ENCODE results near the gene ZNF816. TPM values are rescaled to one million over a fixed set of nuclear protein-coding genes. Genes with fewer than 3 reads are reported as not detected.
"Not testable (repeated sequence)": the region's sequence is repeated elsewhere in the genome, so short reads cannot be mapped to it uniquely, and the experiment has no call there.

The ZNF816 gene
- total RNA-seq, 1 donor from 2014 or later, result 8.9 TPM

DNA sequence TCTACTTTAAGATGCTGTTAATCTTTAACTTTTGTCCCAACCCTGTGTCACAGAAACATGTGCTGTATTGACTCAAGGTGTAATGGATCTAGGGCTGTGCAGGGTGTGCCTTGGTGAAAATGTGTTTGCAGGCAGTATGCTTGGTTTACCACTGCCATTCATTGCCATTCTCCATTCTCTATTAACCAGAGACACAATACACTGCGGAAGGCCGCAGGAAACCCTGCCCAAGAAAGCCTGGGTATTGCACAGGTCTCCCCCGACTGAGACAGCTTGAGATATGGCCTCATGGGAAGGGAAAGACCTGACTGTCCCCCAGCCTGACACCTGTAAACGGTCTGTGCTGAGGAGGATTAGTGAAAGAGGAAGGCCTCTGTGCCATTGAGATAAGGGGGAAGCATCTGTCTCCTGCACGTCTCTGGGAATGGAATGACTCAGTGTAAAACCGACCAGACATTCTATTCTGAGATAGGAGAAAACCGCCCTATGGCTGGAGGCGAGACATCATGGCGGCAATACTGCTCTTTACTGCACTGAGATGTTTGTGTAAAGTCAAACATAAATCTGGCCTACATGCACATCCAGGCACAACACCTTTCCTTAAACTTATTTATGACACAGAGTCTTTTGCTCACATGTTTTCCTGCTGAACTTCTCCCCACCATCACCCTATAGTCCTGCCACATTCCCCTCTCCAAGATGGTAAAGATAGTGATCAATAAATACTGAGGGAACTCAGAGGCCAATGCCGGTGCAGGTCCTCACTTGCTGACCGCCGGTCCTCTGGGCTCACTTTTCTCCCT is 26.3 kb downstream of the ZNF816 start:
- H3K27ac Mint-ChIP-seq, result no peak overlapping the region
- no peaks in the 10 kb centered on the region for H3K27me3 Mint-ChIP-seq
- H3K9me3 Mint-ChIP-seq, result peaks cover 15% of the 10 kb centered on the region
- intact Hi-C loops (cut with micrococcal nuclease), result no loop called here
- H3K4me1 Mint-ChIP-seq, result peaks cover 18% of the 10 kb centered on the region
- no peak overlapping the region for H3K4me3 Mint-ChIP-seq
- no peak for DNase-seq
- peaks cover 64% of the 10 kb centered on the region for H3K36me3 Mint-ChIP-seq (ENCODE audit: low read depth)

- no peak overlapping the region for H3K27ac Mint-ChIP-seq
- no peaks in the 10 kb centered on the region for H3K27me3 Mint-ChIP-seq
- intact Hi-C loops (cut with micrococcal nuclease), result no loop called here
- peaks cover 65% of the 10 kb centered on the region for H3K36me3 Mint-ChIP-seq (ENCODE audit: low read depth)
- H3K4me3 Mint-ChIP-seq, result no peak overlapping the region
- no peak for DNase-seq
- H3K4me1 Mint-ChIP-seq, result peaks cover 13% of the 10 kb centered on the region
- peaks cover 15% of the 10 kb centered on the region for H3K9me3 Mint-ChIP-seq
Measured at GRCh38 chr19:52935434-52935833, 27.2 kb downstream of the ZNF816 start.

DNA sequence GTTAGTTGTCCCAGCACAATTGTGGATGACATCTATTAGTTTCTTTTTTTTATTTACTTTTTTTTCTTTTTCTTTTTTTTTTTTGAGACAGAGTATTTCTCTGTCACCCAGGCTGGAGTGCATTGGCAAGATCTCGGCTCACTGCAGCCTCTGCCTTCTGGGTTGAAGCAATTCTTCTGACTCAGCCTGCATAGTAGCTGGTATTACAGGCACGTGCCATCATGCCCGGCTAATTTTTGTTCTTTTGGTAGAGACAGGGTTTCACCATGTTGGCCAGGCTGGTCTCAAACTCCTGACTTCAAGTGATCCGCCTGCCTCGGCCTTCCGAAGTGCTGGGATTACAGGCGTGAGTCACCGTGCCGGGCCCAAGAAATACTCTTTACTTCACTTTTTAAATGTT is 38.0 kb downstream of the ZNF816 start:
- H3K9me3 Mint-ChIP-seq, DNase-seq, H3K27ac Mint-ChIP-seq, H3K4me3 Mint-ChIP-seq, H3K27me3 Mint-ChIP-seq: not testable (repeated sequence)
- intact Hi-C loops (cut with micrococcal nuclease), result loop anchor here (10.0 kb wide), 1 partner anchor 140 kb away; the partner anchor contains the start of gene ZNF600
- Mint-ChIP-seq H3K4me1 (peaks cover 19% of the 10 kb centered on the region), H3K36me3 (ENCODE audit: low read depth) (peaks cover 38% of the 10 kb centered on the region)

DNA sequence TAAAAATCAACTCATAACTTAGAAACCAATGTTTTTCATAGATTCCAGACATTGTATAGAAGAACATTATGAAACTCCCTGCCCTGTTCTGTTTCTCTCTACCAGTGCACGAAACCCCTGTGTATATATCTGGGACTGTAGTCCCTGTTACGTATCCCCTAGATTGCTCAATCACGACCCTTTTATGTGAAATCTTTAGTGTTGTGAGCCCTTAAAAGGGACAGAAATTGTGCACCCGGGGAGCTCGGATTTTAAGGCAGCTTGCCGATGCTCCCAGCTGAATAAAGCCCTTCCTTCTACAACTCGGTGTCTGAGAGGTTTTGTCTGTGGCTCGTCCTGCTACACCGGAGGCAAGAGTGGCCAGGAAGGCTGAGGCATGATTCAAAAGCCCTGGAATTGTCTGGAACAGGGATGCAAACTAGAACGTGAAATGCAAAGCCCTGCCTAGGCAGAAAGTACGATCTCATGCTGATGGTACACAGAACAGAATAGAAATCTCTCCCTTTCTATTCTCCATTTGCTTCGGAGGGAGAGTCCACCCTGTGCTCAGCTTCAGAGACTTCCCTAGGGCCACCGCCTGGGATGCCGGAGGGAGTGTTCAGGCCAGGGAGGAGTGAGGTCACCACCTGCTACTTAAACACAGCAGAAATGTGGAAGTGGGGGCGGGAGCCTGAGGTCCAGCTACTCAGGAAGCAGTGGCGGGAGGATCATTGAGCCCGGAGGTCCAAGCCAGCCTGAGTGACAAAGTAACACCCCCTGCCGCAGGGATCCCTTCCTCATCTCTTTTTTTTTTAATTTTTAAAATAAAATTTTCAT is 38.7 kb downstream of the ZNF816 start:
- Mint-ChIP-seq H3K27me3 (no peaks in the 10 kb centered on the region), H3K36me3 (ENCODE audit: low read depth) (peaks cover 31% of the 10 kb centered on the region), H3K9me3 (peaks cover 4% of the 10 kb centered on the region), H3K27ac (peak overlapping the region; percentile 96), H3K4me1 (peaks cover 19% of the 10 kb centered on the region), H3K4me3 (peak overlapping the region; percentile 89)
- DNase-seq, result no peak
- intact Hi-C loops (cut with micrococcal nuclease), result loop anchor here (2.0 to 10.0 kb wide), 6 partner anchors 19 to 285 kb away; partner anchors contain the start of genes ZNF320, ZNF468, ZNF600 and ZNF611

DNA sequence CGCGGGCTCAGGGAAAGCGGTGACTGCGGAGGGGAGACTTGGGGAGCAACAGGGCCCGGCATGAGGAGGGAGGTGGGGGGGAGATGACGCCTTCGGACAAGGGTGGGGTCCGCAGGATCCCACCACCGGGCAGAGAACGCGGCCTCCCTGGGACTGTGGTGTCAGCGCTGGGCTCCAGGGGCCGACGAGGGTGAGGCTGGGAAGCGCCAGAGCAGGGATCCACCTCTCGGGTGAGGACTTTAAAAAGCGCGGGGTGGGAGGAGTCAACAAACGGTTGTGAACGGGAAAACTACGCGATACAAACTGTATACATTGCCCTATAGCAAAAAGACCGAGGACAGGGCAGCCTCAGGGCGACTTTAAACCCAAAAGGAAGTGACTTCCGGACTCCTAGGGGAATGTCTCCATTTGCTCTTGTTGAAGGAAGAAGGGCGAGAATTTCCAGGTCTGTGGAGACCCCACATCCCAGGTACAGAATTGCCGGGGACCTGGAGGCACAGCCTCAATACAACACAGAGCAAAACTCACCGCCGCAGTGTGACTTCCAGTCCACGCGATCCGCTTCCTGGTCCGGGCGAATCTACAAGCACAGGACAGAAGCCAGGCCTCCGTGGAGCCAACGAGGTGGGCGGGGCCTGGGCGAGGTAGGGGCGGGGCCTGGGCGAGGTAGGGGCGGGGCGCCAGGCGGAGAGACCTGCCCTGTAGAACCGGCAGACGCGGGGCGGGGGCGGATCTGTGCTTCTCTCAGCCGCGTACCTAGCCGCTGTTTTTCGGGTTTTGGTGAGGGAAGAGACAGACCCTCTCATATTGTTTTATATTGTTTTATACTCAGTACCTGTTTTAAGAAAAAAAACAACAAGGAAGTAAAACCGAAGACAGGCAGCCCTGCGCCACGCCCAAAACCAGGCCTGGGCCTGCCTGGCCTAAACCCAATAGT is 39.6 kb downstream of the ZNF816 start, which contains the start of gene ZNF888:
Gene ZNF888 (minus strand): TSS at position 588 of the 937 bp plus-strand sequence. CDS start 5,555 bp downstream, outside the sequence.
- Mint-ChIP-seq H3K27me3 (no peaks in the 10 kb centered on the region), H3K27ac (peak within 1 kb of the TSS; percentile 96), H3K4me1 (peaks cover 19% of the 10 kb centered on the region), H3K9me3 (no peaks in the 10 kb centered on the region), H3K4me3 (peak within 1 kb of the TSS; percentile 89), H3K36me3 (ENCODE audit: low read depth) (peaks cover 24% of the 10 kb centered on the region)
- DNase-seq, result peak; percentile 95
- intact Hi-C loops (cut with micrococcal nuclease), result loop anchor here (2.0 to 10.0 kb wide), 6 partner anchors 20 to 284 kb away; partner anchors contain the start of genes ZNF320, ZNF468, ZNF600 and ZNF611

GRCh38 chr19:52917531-52917930 is 45.1 kb downstream of the ZNF816 start:
- Mint-ChIP-seq H3K36me3 (ENCODE audit: low read depth) (peaks cover 60% of the 10 kb centered on the region), H3K4me3 (no peak overlapping the region), H3K27me3 (no peaks in the 10 kb centered on the region), H3K27ac (no peak overlapping the region), H3K4me1 (peaks cover 11% of the 10 kb centered on the region), H3K9me3 (peaks cover 14% of the 10 kb centered on the region)
- no peak for DNase-seq
- intact Hi-C loops (cut with micrococcal nuclease), result no loop called here

- H3K4me1 Mint-ChIP-seq, result no peaks in the 10 kb centered on the region
- peaks cover 77% of the 10 kb centered on the region for H3K36me3 Mint-ChIP-seq (ENCODE audit: low read depth)
- H3K9me3 Mint-ChIP-seq, result peaks cover 38% of the 10 kb centered on the region
- intact Hi-C loops (cut with micrococcal nuclease), result no loop called here
- H3K27me3 Mint-ChIP-seq, result no peaks in the 10 kb centered on the region
- no peak overlapping the region for H3K27ac Mint-ChIP-seq
- DNase-seq, result no peak
- H3K4me3 Mint-ChIP-seq, result no peak overlapping the region
Measured at GRCh38 chr19:52910648-52911047, 52.0 kb downstream of the ZNF816 start.

GRCh38 chr19:52904052-52904780 is 58.5 kb downstream of the ZNF816 start:
- H3K27me3 Mint-ChIP-seq; H3K4me1 Mint-ChIP-seq; H3K27ac Mint-ChIP-seq; intact Hi-C loops (cut with micrococcal nuclease); H3K4me3 Mint-ChIP-seq; DNase-seq: not testable (repeated sequence)
- H3K36me3 Mint-ChIP-seq (ENCODE audit: low read depth), result peaks cover 38% of the 10 kb centered on the region
- peaks cover 28% of the 10 kb centered on the region for H3K9me3 Mint-ChIP-seq

DNA sequence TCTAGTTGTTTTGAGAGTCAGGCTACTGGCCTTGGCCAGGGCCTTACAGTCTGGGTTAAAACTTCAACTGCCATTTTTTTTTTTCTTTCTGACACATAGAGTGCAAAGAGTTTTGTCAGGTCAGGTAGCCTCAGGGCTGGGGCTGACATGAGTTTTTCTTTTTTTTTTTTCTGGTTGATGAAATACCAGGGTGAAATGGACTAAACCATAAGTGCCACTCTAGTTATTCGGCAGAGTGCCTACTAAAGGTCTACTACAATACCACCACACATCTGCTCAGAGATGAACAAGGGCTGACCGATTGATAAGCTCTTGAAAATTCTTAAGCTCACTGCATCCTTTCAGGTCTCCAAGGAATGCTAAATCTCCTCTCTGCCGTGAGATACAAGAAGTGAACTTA is 60.8 kb downstream of the ZNF816 start:
- intact Hi-C loops (cut with micrococcal nuclease), result no loop called here
- Mint-ChIP-seq H3K27me3 (no peaks in the 10 kb centered on the region), H3K9me3 (peaks cover 24% of the 10 kb centered on the region), H3K36me3 (ENCODE audit: low read depth) (peaks cover 25% of the 10 kb centered on the region), H3K4me1 (peaks cover under 1% of the 10 kb centered on the region), H3K4me3 (no peak overlapping the region), H3K27ac (no peak overlapping the region)
- DNase-seq, result no peak

Other genes with a start within 250 kb of the ZNF816 start
- gene ZNF611, start 227.8 kb downstream of the ZNF816 start, total RNA-seq, result 15.9 and 18.2 TPM in 2 replicates
- gene ZNF600, start 176.1 kb downstream of the ZNF816 start, total RNA-seq, result 10.6 and 10.7 TPM in 2 replicates
- gene ZNF28, start 141.2 kb downstream of the ZNF816 start, total RNA-seq, result 18.0 TPM in 2 replicates
- gene ZNF468, start 105.3 kb downstream of the ZNF816 start, total RNA-seq, result 13.3 and 15.9 TPM in 2 replicates
- gene ZNF320, start 65.2 kb downstream of the ZNF816 start, total RNA-seq, result 8.0 and 17.8 TPM in 2 replicates
- 4.4 and 6.5 TPM in 2 replicates for gene ZNF888, start 39.5 kb downstream of the ZNF816 start, total RNA-seq
- not detected in 2 replicates for gene ERVV-1, start 51.0 kb upstream of the ZNF816 start, total RNA-seq
- gene ERVV-2, start 81.9 kb upstream of the ZNF816 start, total RNA-seq, result not detected in 2 replicates
- 30.6 and 37.5 TPM in 2 replicates for gene ZNF160, start 140.5 kb upstream of the ZNF816 start, total RNA-seq
- 0.51 and 0.78 TPM in 2 replicates for gene ZNF415, start 170.0 kb upstream of the ZNF816 start, total RNA-seq
- gene ZNF347, start 196.2 kb upstream of the ZNF816 start, total RNA-seq, result 4.6 and 5.3 TPM in 2 replicates
- 2.3 and 2.6 TPM in 2 replicates for gene ZNF665, start 230.5 kb upstream of the ZNF816 start, total RNA-seq

All from activated CD4-positive, alpha-beta T cell treated with anti-CD3 and anti-CD28 coated beads, Interleukin-2, amount 10 ng/mL, durations not matched to agents 24 days and 14 days (primary cell).